Endothelial cell of umbilical vein (primary cell): Measurements from ENCODE around the gene DNAH6.

Source experiments
- CTCF ChIP-seq, 2 donors: IDR thresholded peaks; 1 replicate in 1 of 2; 2 replicates in 1 of 2; pipeline ENCODE4 v1.5.1; 2011; ENCODE audit warnings: low read length in 2 of 2, mild to moderate bottlenecking in 2 of 2, moderate library complexity in 2 of 2, control low read depth in 1 of 2, inconsistent platforms in 1 of 2, low read depth in 1 of 2; ENCODE audit not compliant: insufficient read depth in 1 of 2; ENCODE audit errors: extremely low read depth in 1 of 2
- EZH2 ChIP-seq: IDR thresholded peaks from 2 replicates; pipeline ENCODE4 v1.6.1; 2012; ENCODE audit warnings: borderline replicate concordance, low read depth, mild to moderate bottlenecking, moderate library complexity, low read length, inconsistent platforms; ENCODE audit not compliant: severe bottlenecking
- MAX ChIP-seq: IDR thresholded peaks from 2 replicates; pipeline ENCODE4 v1.6.1; 2011; ENCODE audit not compliant: insufficient read depth, insufficient read length

- no peak for TF ChIP-seq CTCF (IDR thresholded peaks at IDR 0.05; ENCODE audit: extremely low read depth in 1 of 2, insufficient read depth in 1 of 2, low read depth in 1 of 2, low read length in 2 of 2)
- no peak for TF ChIP-seq MAX
- no peak for TF ChIP-seq EZH2
Observed at GRCh38 chr2:84687498-84688149, 171.3 kb downstream of the DNAH6 start.
